Eye (tissue), 1 donor: ENCODE measurements around the gene MTPN.
A peak's percentile ranks its signal among the peaks of the same experiment; 100 is the strongest.

Experiments used
- DNase-seq: peaks from one replicate; pipeline ENCODE4 v3.0.0-alpha.2; 2015

MTPN gene

DNA sequence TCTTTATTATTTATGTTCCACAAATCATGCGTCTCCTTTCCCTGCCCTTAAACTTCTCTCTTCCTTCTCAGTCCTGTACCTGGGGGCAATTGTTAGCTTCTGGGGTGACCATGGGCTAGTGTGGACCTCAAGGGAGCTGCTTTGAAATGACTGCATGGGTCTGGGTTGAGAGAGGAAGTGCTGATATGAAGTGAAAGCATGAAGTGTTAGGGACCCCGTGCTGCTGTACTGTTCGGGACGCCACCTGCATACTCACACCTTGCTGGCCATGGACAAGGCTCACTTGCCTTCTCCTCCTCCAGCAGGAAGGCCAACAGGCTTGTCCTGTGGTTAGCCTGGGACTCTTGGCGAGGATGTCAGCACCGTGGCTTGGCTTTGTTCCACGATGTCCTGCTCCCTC, 56.7 kb downstream of the MTPN start:
- no peak for DNase-seq

DNA sequence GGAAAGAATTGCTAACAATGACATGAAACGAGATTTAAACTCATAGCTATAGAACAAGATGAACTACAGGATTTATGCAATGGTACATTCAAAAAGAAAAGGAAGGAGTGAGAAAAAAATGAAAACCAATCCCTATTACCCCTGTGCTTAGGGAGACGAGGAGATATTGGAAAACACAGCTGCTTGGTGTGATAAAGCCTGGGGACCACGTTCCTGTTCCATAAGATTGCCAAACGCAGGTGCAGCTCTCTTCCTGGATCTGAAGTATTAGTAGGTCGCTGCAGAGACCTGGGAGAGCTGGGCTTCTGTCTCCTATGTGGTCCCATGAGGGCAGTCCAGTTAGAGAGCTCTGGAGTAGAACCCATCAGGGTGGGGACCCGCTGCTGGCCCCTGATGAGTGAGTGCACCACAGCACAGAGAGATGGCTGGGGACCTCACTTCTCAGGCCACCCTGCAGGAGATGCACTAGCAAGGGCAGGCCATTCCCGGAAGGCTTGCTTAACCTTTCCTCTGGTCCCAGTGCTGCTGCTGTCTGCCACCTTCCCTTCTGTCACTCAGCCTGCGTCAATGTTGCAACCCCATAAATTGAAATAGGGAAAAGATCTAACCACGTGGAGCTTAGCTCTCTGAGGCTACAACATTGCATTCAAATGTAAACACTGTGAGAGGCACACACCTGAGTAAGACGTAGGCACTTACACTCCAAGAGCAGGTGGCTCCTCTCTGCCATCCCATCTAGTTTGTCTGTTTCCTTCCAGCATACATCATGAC, 57.9 kb downstream of the MTPN start:
- no peak for DNase-seq

DNA sequence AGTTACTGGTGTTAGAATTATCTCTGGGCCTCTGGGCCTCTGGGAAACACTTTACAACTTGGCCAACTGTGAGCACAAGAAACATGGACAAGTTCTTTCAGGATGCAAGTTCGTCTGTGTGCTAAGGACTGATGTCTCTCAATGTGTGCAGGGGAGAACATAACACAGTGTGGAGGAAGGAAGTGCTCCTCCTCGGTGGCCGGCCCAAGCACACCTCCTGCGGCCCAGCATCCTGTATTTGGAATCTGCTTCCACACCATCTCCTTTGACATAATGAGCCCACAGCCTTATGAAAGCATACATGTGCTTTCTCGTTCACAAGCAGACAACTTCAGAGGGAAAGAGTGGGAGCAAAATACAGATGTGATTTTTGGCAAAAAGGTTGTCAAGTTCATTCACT, 59.0 kb downstream of the MTPN start:
- DNase-seq: no peak

DNA sequence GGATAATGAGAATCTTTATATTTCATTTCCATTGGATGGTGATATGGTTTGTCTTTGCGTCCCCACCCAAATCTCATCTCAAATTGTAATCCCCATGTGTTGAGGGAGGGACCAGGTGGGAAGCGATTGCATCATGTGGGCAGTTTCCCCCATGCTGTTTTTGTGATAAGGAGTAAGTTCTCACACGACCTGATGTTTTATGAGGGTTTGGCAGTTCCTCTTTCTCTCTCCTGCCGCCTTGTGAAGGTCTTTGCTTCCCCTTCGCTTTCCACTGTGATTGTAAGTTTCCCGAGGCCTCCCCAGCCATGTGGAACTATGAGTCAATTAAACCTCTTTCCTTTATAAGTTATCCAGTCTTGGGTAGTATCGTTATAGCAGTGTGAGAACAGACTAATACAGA, 59.4 kb downstream of the MTPN start:
- no peak for DNase-seq

DNA sequence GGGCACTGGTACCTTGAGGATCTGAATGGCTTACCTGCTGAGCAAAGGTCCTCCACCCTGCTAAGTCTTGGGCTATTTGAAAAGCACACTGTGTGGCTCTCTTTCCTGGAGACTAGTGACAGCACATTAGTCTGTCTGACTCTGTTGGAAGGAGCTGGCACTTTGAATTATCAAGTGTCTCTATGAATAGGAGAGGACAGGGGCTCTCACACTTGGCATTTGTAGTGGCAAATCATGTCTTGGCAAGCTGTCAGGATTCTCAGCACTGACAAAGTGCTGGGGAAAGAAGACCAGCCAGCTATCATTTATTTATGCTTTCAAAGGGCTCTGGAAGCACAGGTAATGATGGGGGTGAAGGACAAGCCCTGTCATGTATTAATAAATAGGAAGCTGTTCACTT, 62.8 kb downstream of the MTPN start:
- DNase-seq: no peak

DNA sequence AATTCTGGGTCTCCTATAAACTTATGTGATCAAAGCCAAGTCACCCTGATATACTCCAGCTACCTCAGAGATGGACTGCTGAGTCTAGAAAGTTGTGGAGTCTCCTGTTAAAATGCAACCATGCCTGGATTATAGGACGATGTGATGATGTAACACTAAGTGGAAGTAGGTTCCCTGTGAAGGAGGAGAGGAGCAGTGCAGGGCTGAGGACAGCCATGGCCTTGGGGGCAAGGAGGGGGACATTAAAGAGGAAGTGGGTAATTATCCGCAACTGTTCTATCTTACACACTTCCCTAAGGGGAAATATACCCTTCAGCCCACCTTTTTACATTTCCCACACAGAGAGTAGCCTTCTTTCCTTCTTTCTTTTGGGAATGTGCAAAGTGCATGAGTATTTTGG, 63.8 kb downstream of the MTPN start:
- no peak for DNase-seq

DNA sequence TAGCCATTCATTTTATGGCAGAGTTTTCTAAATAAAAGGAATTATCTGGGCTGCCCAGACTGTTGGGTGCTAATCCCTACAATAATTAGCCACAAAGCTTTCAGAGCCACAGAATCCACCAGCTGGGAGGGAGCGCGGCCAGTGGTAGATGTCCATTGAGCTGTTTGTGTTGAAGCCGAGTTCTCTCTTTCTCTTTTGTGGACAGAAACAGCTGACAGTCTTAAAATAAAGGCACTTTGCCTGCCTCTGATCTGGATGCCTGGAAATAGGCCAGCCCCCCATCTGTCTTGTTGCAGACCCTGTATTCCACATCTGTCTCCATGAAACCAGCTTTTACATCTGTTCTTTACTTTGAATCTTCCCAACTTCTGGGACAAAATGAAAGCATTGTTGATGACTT, 66.1 kb downstream of the MTPN start:
- peak; percentile 73 for DNase-seq

DNA sequence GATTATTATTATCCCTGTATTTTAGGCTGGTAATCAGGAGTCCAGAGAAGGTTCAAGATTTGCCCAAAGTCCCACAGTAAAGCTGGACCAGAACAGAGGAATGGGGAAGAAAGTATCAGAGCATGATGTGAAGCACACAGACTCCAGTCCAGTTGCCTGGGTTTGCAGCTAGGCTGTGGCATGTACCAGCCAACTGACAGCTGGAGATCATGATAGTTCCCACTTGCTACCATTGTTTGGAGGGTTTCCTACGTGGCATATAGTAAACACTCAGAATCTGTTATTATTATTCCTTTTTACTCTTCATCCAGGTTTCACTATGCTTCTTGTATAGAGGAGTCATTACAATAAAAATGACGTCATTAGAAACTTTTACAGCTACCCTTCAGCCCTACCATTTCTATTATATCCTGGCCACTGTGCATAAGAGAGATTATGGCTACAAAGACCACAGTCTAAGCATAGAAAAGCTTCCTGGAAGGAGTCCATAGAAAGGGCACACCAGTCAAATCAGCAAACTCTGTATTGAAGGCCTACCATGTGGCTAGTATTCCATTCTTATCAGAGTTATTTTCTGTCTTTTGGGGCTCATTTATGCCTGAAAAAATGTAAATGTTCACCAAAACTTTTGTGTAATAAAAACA, 66.6 kb downstream of the MTPN start:
- DNase-seq: no peak

DNA sequence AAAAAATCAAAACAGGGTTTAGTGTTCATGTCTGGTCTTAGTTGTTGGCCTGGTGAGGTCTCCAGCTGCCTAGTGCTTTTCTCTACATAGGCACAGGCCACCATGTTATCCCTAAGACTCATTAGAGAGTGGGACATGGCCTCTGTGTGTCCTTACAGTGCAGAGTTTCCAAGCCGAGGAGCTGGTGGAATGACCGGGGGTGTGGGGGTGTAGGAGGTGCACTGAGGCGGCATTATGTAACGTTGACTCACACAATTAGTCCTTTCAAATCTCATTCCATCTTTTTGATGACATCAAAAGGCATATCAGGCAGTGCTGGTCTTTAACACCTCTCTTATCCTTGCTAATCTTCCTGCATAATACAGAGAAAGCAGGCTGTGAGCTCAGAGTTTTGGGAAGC, 71.3 kb downstream of the MTPN start:
- no peak for DNase-seq

DNA sequence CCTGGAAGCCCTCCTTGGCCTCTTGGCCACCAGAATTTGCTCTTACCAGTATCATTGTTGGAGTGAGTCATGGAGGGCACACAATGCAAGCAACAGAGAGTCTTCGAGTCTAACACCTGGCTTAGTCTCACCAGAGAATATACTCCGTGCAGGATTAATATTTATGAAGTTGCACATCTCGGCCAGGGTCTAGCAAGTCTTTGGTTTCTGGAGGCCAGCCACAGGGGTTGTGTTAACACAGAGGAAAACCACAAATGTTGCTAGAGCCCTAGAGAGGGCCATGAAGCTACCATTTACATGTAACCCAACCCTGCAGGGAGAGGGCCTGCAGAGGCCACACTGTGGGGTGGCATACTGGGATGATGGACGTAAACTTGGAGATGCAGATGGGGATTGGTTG, 71.8 kb downstream of the MTPN start:
- DNase-seq: no peak

DNA sequence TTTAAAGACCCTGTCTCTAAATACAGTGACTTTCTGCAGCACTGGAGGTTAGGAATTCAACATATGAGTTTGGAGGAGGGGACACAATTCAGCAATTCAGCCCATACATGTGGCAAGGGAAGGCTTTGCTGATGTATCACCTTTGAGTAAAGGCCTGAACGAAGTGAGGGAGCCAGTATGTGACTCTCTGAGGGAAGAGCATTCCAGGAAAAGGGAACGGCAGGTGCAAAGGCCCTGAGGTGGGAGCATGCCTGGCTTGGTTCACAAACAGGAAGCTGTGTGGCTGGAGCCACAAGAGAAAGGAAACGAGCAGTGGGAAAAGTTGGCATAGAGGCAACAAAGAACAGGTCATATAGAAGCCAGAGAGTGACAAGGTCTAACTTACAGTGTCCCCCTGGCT, 72.9 kb downstream of the MTPN start:
- DNase-seq: no peak

DNA sequence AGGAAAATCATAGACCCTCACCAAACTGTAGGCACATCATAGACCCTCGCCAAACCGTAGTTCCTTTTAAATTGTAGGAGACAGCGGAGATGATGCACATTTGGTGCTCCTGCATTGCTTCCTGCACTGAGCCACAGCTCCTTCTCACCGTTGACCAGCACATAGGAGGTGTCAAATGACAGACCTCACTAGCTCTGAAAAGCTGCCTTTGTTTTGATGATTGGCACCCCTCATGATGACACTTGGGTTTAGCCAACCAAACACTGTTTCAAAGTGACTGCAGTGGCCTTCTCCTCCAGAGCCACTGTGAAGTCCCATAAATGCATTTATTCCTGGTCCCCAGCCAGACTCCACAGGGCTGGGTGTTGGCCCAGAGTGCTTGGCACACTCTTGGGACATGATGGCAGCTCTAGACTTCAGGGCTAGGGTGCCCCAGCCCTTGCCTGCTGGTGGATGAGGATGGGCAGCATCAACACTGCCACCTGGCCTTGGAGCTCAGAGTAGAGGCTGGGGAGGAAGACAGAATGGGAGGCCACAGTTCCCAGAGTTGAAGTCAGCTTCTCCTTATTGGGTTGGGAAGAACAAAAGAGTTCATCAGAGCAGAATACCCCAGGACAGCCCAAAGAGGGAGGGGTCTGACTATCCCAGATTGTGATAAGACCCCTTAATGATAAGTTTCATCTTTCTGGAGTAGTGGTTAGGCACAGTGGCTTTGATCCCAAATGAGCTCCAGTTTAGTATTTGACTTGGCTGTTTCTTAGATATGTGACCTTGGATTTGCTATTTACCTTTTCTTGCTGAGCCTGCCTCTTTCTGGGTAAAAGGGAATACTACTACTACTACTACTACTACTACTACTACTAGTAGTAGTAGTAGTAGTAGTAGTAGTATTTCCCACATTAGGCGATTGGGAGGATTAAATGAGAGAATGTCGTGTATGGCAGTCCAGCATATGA, 75.3 kb downstream of the MTPN start:
- DNase-seq: no peak

DNA sequence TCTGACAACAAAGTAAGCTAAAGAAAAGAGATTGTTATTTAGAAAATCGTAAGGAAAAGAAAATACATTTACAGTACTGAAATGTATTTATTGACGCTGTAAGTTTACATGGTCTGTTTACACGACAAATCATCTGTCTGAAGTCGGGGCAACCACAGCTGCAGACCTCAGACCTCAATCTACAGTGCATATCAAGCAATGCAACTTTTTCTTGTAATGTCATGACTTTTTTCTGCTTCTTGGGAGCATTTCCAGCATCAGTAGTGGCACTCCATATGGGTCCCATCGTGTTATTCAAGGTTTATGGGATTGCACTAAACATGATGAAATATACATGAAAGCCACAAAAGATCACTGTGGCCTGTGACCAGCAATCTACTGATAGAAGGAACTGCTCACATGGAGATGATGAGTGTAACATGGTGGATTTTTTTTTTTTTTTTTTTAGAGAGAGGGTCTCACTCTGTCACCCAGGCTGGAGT, 77.1 kb downstream of the MTPN start:
- no peak for DNase-seq

DNA sequence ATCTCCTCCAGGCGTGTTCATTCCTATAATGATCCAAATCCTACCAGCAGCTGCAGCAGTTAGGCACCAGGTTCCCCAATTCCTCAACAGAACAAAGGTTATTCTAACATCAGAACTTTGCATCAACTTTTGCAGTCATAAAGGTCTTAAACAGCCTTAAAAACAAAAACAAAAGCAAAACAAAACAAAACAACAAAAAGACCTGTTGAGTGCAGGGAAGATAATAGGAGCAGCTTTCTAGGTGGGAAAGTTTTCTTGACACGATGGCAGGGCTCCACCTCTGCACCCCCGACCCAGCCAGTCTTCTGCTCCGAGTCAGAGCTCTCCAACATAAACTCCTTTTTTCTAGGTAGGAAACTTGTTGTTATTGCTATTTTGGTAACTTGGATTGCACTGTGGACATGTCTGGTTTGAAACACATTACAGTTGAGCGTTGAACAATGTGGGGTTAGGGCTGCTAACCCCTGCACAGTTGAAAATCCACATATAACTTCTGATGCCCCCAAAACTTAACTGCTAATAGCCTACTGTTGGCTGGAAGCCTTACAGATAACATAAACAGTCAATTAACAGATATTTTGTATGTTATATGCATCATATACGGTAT, 77.6 kb downstream of the MTPN start:
- no peak for DNase-seq

DNA sequence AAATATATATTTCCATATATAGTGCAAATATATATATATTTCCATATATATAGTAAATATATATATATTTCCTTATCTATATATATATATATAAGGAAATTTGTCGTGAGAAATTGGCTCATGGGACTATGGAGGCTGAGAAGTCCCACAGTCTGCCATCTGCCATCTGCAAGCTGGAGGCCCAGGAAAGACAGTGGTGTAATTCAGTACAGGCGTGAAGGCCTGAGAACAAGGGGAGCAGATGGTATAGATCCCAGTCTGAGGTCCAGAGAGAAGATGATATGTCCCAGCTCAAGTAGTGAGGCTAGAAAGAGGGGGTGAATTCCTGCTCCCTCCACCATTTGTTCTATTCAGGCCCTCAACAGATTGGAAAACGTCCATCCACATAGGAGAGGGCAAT, 78.9 kb downstream of the MTPN start:
- peak; percentile 16 for DNase-seq

DNA sequence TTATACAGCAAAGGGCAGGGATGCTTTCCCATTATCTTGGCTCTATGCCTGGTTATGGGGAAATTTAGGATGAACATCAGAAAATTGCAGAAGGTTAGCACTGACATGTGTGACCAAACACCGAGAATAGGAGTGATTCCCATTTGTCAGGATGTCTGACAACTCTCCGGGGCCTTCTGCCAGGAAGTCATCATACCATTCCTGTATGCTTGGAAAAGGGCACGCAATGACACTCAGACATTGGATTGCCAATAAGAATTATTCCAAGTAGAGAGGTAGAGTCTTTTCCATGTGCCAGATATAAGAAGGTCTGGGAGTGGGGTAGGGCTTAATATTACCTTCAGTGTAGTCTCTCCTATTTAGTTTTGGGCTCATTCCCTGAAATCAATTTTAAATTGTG, 82.3 kb downstream of the MTPN start:
- DNase-seq: no peak

DNA sequence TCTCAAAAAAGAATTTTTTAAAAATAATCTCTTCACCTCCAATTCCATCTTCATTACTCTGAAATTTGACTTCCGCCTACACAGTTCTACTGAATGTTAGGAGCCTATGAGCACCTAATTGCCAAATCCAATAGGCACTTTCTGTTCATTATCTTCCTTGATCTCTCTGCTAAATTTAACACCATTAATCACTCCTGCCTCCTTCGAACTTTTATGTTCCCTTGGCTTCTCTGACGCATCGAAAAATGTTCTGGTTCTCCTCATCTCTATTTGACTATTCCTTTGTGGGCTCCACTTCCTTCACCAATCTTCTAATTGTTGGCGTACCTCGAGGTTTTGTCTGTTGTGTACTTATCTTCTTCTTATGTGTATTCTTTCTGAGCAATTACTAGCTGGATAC, 87.3 kb downstream of the MTPN start:
- no peak for DNase-seq

DNA sequence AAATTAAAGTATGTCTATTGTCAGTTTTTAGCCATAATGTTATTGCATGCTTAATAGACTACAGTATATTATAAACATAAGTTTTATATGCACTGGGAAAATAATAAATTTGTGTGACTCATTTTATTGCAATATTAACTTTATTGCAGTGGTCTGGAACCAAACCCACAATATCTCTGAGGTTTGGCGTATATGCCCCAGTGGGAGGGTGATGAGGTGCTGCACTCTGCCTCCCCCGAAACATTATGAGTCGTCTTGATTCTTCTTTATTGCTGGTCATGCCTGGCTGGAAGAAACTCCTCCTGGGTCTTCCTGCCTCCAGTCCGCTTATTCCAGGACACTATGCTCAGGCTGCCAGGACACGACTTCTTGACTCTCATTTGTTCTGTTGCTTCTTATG, 88.4 kb downstream of the MTPN start:
- no peak for DNase-seq

DNA sequence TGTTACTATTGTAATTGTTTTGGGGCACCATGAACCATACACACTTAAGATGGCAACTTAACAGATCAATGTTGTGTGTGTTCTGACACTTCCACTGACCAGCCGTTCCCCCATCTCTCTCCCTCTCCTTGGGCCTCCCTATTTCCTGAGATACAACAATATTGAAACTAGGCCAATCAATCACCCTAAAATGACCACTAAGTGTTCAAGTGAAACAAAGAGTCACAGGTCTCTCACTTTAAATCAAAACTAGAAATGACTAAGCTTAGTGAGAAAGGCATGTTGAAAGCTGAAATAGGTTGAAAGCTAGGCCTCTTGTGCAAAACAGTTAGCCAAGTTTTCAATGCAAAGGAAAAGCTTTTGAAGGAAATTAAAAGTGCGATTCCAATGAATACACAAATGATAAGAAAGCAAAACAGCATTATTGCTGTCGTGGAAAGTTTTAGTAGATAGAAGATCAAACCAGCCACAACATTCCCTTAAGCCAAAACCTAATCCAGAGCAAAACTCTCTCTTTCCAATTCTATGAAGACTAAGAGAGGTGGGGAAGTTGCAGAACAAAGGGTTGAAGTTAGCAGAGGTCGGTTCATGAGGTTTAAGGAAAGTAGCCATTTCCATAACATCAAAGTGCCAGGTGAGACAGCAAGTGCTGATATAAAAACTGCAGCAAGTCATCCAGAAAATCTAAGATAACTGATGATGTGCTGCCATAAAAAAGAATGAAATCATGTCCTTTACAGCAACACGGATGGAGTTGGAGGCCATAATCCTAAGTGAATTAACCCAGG, 90.6 kb downstream of the MTPN start:
- DNase-seq: no peak

DNA sequence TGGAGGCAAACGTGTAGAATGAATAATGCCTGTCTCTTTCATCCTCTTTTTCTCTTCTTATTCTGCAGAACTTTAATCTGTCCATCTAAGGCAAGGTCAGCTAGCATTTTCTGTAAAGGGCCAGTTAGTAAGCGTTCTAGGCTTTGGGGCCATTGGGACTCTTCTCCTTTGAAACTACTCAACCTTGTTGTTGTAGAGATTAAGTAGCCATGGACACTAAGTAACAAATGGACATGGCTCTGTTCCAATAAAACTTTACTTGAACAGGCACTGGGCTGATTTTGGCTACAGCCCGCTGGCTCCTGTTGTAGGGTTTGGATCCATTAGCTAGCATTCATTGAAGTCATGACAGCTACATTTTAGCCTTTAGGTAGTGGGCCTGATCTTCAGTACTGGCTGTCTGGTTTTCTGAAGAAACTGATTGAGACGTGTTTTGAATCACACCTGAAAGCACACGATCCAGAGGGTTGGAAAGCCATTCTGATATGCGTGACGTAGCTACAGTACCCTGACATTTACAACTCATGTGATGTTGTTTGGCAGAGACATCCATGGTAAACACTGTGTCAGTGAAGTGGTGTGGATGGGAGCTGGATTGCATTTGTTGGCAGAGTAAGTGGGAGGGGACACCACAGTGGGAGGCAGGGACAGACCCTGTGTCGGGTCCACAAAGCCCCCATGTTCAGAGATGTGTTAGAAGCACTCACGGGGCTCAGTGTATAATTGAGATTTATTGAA, 92.5 kb downstream of the MTPN start:
- no peak for DNase-seq

DNA sequence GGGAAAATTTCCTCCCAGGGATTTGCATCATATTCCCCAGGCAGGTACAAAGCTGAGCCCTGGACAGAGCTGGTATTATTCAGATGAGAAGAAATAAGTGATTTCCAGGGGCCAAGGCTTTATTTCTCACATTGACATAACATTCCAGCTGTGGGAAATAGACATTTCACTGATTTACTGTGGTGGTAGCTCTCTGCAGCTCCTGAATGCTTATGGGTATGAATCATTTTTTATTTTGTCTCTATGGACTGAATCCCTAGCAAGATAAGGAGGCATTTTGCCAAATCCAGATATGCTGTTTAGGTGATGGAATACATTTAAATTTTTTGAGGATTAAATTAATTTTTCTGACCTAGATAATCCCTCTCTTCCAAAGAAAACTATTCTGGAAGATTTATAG, 97.9 kb downstream of the MTPN start:
- DNase-seq: no peak

DNA sequence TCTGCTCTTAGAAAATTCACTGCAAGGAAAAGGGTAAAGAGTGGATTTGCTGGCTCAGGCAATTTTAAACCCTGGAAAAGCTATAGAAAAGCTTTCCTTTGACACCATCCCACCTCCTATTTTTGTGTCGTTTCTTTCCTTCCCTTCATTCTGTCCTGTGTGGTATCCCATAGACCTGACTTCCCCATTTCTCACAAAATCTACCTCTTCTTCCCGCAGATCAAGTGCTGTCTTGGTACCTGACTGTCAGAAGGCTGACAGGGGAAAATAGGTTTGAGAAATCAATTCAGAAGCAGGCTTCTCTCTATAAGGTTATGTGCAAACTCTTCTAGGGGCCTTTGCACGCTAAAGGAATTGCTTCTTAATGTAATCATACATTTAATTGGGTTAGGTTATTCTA, 98.9 kb downstream of the MTPN start:
- no peak for DNase-seq
